Bronchial epithelial cell (primary cell): Measurements from ENCODE around the gene ATP6V0D1. TPM values are rescaled to one million over a fixed set of nuclear protein-coding genes. Genes with fewer than 3 reads are reported as not detected.

ENCODE experiments used
- DNase-seq: peaks from one replicate; pipeline ENCODE4 v3.0.0-alpha.2; 2010; ENCODE audit warnings: low read depth
- FAIRE-seq: peaks from 2 replicates; lab custom pipeline; 2011; peaks lifted over from hg19 to GRCh38; lab: Jason Lieb, UNC
- H3K27me3 ChIP-seq: 2 replicates; pipeline ENCODE4 v1.5.1; 2011; ENCODE audit warnings: low read length; ENCODE audit not compliant: control insufficient read depth, insufficient read depth
- H3K36me3 ChIP-seq: 2 replicates; pipeline ENCODE4 v1.5.1; 2011; ENCODE audit warnings: low read length; ENCODE audit not compliant: control insufficient read depth, insufficient read depth
- H3K4me3 ChIP-seq: 2 replicates; pipeline ENCODE4 v1.5.1; 2011; ENCODE audit warnings: mild to moderate bottlenecking, low read depth, low read length, control low read depth
- CTCF ChIP-seq: IDR thresholded peaks from 2 replicates; pipeline ENCODE4 v1.5.1; 2011; ENCODE audit warnings: mild to moderate bottlenecking, moderate library complexity, low read length, control low read depth, inconsistent platforms; ENCODE audit not compliant: insufficient read depth, severe bottlenecking
- total RNA-seq: library from RNA; depleted of rRNA; stranded (reverse); fragments of >200 nt; gene quantifications from 2 replicates; pipeline ENCODE4 v1.2.1, GENCODE V29; 2014

ATP6V0D1 gene
- total RNA-seq, 1 donor from 2014 or later, result 78.2 TPM

GRCh38 chr16:67528222-67528869 is 47.4 kb upstream of the ATP6V0D1 start, which contains the start of gene RIPOR1:
TSS of gene RIPOR1 (plus strand) at chr16:67528829. CDS start at chr16:67538447, 9,618 bp downstream.
- no peaks in the 10 kb centered on the region for H3K36me3 ChIP-seq
- FAIRE-seq, result no peak
- DNase-seq, result no peak
- H3K27me3 ChIP-seq, result no peaks in the 10 kb centered on the region
- H3K4me3 ChIP-seq, result peak within 1 kb of the TSS; percentile 55
- TF ChIP-seq CTCF, result no peak

- TF ChIP-seq CTCF, result no peak
- Histone ChIP-seq H3K4me3 (no peak overlapping the region), H3K27me3 (no peaks in the 10 kb centered on the region), H3K36me3 (no peaks in the 10 kb centered on the region)
- no peak for FAIRE-seq
- peak; percentile 86 for DNase-seq
These were observed 45.3 kb upstream of the ATP6V0D1 start for GRCh38 chr16:67526149-67526791.

GRCh38 chr16:67525176-67525860 is 44.4 kb upstream of the ATP6V0D1 start:
- Histone ChIP-seq H3K36me3 (no peaks in the 10 kb centered on the region), H3K4me3 (no peak overlapping the region), H3K27me3 (no peaks in the 10 kb centered on the region)
- TF ChIP-seq CTCF, result no peak
- DNase-seq (no peak), FAIRE-seq (no peak)

GRCh38 chr16:67521095-67521804 is 40.3 kb upstream of the ATP6V0D1 start:
- DNase-seq (peak; percentile 93), FAIRE-seq (no peak)
- Histone ChIP-seq H3K4me3 (peak overlapping the region; percentile 43), H3K27me3 (no peaks in the 10 kb centered on the region), H3K36me3 (no peaks in the 10 kb centered on the region)
- TF ChIP-seq CTCF, result peak; percentile 98

GRCh38 chr16:67519242-67519641 is 38.3 kb upstream of the ATP6V0D1 start:
- TF ChIP-seq CTCF, result no peak
- FAIRE-seq (no peak), DNase-seq (no peak)
- Histone ChIP-seq H3K27me3 (no peaks in the 10 kb centered on the region), H3K36me3 (no peaks in the 10 kb centered on the region), H3K4me3 (no peak overlapping the region)
